NT2/D1 (cell line): ENCODE measurements around the gene MKRN2OS.

Experiments used
- SUZ12 ChIP-seq: IDR thresholded peaks from 2 replicates; pipeline ENCODE4 v1.6.1; 2011; ENCODE audit not compliant: insufficient read length, insufficient read depth; ENCODE audit errors: extremely low read depth
- ZNF274 ChIP-seq: IDR thresholded peaks from 2 replicates; pipeline ENCODE4 v1.6.1; 2011; ENCODE audit warnings: mild to moderate bottlenecking, low read depth, low read length

- TF ChIP-seq ZNF274 (no peak), SUZ12 (no peak)
Observed at GRCh38 chr3:12503126-12503957, 42.0 kb downstream of the MKRN2OS start.
